K562 (cell line): ENCODE measurements around the gene MOB1A. TPM values are rescaled to one million over a fixed set of nuclear protein-coding genes. Genes with fewer than 3 reads are reported as not detected.

Source experiments
- ARID2 ChIP-seq: fragments of 450-650 bp; IDR thresholded peaks from 2 replicates; pipeline ENCODE4 v1.6.1; 2017; ENCODE audit warnings: antibody characterized with exemption, mild to moderate bottlenecking
- BDP1 ChIP-seq: IDR thresholded peaks from 3 replicates; pipeline ENCODE4 v1.6.1; 2011; ENCODE audit not compliant: insufficient read length, insufficient read depth
- BRF1 ChIP-seq: IDR thresholded peaks from 3 replicates; pipeline ENCODE4 v1.6.1; 2011; ENCODE audit warnings: borderline replicate concordance, mild to moderate bottlenecking; ENCODE audit not compliant: insufficient read length; ENCODE audit errors: extremely low read depth
- POLR2H ChIP-seq: IDR thresholded peaks from 2 replicates; pipeline ENCODE4 v1.6.1; 2016; ENCODE audit warnings: missing genetic modification characterization, low read depth, mild to moderate bottlenecking, control low read depth, missing compliant biosample characterization, moderate library complexity
- PTTG1 ChIP-seq: fragments of 450-650 bp; IDR thresholded peaks from 2 replicates; pipeline ENCODE4 v1.6.1; 2016; ENCODE audit warnings: low read depth, mild to moderate bottlenecking, missing genetic modification characterization, missing compliant biosample characterization
- ZNF57 ChIP-seq: fragments of 450-650 bp; formaldehyde crosslinking; IDR thresholded peaks from 2 replicates; pipeline ENCODE4 v1.4.0; 2020; ENCODE audit warnings: mild to moderate bottlenecking, moderate library complexity
- polyA plus RNA-seq, 8 experiments: library from polyadenylated mRNA; depleted of rRNA in 4 of 8; stranded (reverse) in 5 of 8; unstranded in 3 of 8; fragments of >200 nt; fragmentation: Nextera tagmentation in 2 of 8; fragmentation: Illumina TruSeq in 1 of 8; extraction: Ambion mirVana in 2 of 8; extraction: Trizol in 1 of 8; gene quantifications; 2 replicates each; pipeline versions ENCODE4 v1.2.1 to v1.2.3, GENCODE V29; 2011 to 2014; ENCODE audit warnings: inconsistent platforms in 1 of 8, missing spikeins in 1 of 8
- total RNA-seq, 7 experiments: library from RNA; depleted of rRNA in 6 of 7; stranded (reverse); fragments of >200 nt in 6 of 7; fragmentation: Illumina TruSeq in 2 of 7; extraction: Trizol in 2 of 7; gene quantifications; 2 replicates each; pipeline versions ENCODE4 v1.2.1 to v1.2.3, GENCODE V29; 2011 to 2021; ENCODE audit warnings: low replicate concordance in 1 of 7
- TF ChIP-seq, protein P1 (sequence below): conservative IDR thresholded peaks from 2 replicates; pipeline ENCODE4 v1.6.1; 2011; ENCODE audit warnings: low read depth, mild to moderate bottlenecking, low read length; ENCODE audit not compliant: control insufficient read depth
- TF ChIP-seq, protein P2 (sequence below): sonication (generic); formaldehyde crosslinking; IDR thresholded peaks from 2 replicates; pipeline ENCODE4 v1.8.0; 2022; ENCODE audit warnings: mild to moderate bottlenecking, missing genetic modification reagents
- TF ChIP-seq, protein P3 (sequence below): sonication (generic); formaldehyde crosslinking; IDR thresholded peaks from 2 replicates; pipeline ENCODE4 v1.8.1; 2022; ENCODE audit warnings: missing genetic modification reagents
- TF ChIP-seq, protein P4 (sequence below): fragments of 450-650 bp; IDR thresholded peaks from 2 replicates; pipeline ENCODE4 v1.6.1; 2016; ENCODE audit warnings: mild to moderate bottlenecking

Gene MOB1A
- total and polyA plus RNA-seq, 9 of the 15 experiments (the other 6 are each of a cell fraction or from before 2014, with no cell fraction given), result 24.8 to 100 (median 60.2) TPM

DNA sequence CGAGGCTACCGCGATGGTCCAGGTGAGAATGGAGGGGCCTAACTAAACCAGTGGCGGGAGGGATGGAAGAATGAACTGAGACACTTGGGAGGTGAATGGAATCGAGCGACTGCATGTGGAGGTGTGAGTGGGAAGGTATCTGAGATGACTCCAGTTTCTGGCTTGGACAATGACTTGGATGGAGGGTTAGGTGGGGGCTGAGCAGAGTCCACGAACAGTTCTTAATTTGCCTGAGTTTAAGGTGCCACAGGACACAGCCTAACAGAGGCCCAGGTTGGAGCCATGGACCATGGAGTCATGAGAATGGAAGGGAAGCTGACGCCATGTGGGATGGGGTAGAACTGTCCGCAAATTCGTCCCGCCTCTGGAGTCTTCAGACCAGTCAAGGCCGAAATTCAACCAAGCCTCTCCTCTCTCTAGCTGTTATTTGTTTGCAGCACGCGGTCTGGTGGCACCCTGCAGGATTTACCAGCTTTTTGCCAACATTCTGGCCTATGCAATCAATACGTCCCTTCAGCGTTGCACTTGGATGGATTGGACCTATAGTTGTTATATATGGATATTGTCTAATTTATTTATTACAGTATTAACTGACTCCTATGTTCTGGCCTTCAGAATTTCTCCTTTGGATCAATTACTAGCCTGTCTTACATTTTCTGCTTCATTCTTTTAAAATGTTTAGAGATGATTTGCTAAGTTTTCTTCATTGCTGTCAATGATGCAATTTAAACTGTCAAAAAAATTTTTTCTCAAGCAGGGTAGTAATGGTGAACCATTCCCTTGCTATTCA, 30.0 kb downstream of the MOB1A start (continued):
- TF ChIP-seq, protein P1, sequence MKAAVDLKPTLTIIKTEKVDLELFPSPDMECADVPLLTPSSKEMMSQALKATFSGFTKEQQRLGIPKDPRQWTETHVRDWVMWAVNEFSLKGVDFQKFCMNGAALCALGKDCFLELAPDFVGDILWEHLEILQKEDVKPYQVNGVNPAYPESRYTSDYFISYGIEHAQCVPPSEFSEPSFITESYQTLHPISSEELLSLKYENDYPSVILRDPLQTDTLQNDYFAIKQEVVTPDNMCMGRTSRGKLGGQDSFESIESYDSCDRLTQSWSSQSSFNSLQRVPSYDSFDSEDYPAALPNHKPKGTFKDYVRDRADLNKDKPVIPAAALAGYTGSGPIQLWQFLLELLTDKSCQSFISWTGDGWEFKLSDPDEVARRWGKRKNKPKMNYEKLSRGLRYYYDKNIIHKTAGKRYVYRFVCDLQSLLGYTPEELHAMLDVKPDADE, result 0 out of 2 replicates have a peak, but pooled peaks have one; percentile 39
- TF ChIP-seq ZNF57, result no peak
- TF ChIP-seq BDP1, result no peak
- no peak for TF ChIP-seq BRF1
- TF ChIP-seq, protein P2, sequence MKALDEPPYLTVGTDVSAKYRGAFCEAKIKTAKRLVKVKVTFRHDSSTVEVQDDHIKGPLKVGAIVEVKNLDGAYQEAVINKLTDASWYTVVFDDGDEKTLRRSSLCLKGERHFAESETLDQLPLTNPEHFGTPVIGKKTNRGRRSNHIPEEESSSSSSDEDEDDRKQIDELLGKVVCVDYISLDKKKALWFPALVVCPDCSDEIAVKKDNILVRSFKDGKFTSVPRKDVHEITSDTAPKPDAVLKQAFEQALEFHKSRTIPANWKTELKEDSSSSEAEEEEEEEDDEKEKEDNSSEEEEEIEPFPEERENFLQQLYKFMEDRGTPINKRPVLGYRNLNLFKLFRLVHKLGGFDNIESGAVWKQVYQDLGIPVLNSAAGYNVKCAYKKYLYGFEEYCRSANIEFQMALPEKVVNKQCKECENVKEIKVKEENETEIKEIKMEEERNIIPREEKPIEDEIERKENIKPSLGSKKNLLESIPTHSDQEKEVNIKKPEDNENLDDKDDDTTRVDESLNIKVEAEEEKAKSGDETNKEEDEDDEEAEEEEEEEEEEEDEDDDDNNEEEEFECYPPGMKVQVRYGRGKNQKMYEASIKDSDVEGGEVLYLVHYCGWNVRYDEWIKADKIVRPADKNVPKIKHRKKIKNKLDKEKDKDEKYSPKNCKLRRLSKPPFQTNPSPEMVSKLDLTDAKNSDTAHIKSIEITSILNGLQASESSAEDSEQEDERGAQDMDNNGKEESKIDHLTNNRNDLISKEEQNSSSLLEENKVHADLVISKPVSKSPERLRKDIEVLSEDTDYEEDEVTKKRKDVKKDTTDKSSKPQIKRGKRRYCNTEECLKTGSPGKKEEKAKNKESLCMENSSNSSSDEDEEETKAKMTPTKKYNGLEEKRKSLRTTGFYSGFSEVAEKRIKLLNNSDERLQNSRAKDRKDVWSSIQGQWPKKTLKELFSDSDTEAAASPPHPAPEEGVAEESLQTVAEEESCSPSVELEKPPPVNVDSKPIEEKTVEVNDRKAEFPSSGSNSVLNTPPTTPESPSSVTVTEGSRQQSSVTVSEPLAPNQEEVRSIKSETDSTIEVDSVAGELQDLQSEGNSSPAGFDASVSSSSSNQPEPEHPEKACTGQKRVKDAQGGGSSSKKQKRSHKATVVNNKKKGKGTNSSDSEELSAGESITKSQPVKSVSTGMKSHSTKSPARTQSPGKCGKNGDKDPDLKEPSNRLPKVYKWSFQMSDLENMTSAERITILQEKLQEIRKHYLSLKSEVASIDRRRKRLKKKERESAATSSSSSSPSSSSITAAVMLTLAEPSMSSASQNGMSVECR, result no peak
- TF ChIP-seq, protein P3, sequence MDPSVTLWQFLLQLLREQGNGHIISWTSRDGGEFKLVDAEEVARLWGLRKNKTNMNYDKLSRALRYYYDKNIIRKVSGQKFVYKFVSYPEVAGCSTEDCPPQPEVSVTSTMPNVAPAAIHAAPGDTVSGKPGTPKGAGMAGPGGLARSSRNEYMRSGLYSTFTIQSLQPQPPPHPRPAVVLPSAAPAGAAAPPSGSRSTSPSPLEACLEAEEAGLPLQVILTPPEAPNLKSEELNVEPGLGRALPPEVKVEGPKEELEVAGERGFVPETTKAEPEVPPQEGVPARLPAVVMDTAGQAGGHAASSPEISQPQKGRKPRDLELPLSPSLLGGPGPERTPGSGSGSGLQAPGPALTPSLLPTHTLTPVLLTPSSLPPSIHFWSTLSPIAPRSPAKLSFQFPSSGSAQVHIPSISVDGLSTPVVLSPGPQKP (CRISPR knock-in tag), result no peak
- no peak; the same call in 1 of the 2 replicates for TF ChIP-seq POLR2H
- TF ChIP-seq, protein P4, sequence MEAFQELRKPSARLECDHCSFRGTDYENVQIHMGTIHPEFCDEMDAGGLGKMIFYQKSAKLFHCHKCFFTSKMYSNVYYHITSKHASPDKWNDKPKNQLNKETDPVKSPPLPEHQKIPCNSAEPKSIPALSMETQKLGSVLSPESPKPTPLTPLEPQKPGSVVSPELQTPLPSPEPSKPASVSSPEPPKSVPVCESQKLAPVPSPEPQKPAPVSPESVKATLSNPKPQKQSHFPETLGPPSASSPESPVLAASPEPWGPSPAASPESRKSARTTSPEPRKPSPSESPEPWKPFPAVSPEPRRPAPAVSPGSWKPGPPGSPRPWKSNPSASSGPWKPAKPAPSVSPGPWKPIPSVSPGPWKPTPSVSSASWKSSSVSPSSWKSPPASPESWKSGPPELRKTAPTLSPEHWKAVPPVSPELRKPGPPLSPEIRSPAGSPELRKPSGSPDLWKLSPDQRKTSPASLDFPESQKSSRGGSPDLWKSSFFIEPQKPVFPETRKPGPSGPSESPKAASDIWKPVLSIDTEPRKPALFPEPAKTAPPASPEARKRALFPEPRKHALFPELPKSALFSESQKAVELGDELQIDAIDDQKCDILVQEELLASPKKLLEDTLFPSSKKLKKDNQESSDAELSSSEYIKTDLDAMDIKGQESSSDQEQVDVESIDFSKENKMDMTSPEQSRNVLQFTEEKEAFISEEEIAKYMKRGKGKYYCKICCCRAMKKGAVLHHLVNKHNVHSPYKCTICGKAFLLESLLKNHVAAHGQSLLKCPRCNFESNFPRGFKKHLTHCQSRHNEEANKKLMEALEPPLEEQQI, result no peak
- no peak for TF ChIP-seq ARID2
- TF ChIP-seq PTTG1 (tag), result no peak
